CD4-positive, alpha-beta T cell treated with Interferon alpha-2 for 1 hour (primary cell): Measurements from ENCODE around the gene IGFBP7.

Experiments used
- DNase-seq, 2 donors: peaks; one replicate each; pipeline ENCODE4 v3.0.0-alpha.2; 2020 to 2022

Gene IGFBP7

DNA sequence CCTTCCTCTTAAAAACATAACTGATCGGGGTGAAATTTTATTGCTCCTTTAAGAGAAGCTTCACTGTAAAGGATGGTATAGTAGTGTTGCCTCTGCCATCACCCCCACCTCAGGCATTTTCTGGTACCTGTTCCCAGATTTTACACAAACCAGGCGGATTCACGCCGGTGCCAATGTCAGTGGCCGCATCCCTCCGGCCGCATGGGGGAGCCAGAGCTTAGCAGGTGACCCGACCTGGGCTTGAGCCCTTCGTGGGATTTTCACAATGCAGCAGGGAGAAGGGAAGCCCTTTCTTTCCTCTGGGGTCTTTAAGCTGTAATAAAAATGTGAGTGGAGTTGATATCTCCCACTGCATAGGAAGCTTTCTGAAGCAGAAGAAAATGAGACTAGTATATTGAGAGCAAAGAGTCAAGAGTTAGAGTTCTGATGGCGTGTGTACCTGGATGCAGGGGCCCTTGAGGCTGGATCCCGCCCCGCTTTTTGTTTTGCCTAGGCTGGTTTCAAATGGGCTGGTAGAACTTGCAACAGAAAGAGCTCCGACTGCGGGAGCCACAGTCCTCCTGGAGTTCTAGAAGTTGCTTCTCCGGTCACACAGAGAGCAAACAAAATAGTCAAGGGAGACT, 72.1 kb downstream of the IGFBP7 start:
- DNase-seq, result no peak

DNA sequence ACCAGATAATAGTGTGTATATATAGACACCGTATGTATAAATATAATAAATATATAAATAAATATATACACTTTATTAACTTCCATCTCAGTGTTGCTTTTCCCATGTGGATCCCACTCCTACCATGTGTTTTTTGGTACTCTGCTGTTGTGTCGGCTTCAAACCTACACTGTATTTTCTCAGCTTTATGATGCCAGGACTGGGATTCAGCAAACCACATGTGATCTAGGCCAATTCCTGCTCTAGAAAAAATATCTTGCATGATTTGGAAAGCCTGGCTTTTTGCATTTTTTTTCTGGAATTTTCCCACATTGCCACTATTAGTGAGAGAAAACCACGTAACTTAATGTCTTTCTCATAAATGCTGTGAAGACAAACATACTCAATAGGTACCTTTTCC, 75.7 kb downstream of the IGFBP7 start:
- no peak for DNase-seq

DNA sequence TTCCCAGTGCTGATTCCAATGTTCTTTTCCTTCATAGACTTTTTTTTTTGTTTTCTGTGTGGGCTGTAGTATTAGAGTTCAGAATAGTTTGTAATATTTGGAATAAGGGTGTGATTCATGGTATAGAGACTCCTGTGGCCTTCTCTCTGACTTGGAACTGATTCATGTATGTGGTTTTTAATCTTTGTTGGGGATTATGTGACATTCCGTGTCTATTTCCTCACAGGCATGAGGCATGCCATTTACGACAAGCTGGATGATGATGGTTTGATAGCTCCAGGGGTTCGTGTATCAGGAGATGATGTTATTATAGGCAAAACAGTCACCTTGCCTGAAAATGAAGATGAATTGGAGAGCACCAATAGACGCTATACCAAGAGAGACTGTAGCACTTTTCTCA, 87.1 kb downstream of the IGFBP7 start:
- no peak for DNase-seq

DNA sequence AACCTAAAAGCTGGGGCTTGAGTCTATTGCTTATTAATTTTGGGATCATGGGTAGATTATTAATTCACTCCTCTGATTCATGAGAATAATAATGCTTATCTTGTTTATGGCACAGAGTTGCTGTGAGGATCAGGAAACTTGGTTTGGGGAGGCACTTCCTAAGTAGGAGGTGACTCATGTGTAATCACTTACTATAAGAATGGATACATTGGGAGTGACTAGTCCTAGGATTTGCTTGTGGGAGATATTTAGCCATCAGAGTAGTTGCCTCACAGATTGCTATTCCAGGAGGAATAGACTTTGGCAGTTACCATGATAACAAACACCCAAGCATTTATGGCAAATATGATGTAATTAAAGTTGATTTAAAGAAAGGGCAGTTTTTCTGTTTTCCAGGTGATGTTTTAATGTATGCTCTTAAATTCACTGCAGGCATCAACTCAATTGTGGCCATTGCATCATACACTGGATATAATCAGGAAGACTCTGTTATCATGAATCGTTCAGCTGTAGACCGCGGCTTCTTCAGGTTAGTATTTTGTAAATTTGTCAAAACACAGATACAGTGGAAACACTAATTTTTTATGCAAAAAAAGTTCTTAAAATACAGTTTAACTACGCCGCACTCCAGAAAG, 89.6 kb downstream of the IGFBP7 start:
- DNase-seq, result no peak

DNA sequence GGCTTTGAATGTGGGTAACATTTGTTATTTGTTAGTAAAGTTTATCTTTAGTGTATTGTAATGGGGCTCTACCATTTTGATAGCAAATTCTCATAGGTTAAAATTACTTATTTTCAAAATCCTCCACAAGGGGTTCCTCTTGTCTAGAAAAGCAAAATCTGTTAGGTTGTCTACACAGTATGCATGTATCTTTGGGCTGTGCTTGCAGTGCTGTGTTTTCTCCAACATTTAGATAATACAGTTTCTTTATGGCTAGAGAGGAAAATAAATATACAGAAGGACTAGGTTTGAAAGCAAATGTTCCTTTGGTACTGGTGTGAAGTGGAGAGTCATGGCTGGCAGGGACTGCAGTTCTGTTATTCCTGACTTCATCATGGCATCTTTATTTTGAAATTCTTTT, 91.2 kb downstream of the IGFBP7 start:
- DNase-seq, result no peak

DNA sequence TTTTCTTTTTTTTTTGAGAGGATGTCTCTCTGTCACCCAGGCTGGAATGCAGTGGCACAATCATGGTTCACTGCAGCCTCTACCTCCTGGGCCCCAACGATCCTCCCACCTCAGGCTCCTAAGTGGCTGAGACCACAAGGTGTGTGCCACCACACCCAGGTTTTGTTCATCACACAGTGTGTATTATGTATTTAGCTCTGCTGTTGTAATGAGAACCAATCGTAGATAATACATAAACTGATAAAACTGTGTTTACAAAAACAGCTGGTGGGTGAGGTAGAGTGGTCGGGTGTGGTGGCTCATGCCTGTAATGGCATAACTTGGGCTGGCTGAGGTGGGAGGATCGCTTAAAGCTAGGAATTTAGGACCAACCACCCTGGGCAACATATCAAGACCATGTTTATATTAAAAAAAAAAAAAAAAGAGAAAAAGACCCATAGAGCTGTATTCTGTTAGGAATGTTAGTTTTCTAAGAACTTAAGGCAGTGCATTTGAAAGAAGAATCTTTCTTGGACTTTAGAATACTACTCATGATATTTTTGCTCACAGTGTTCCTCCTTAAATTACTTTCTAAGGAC, 96.6 kb downstream of the IGFBP7 start:
- DNase-seq, result no peak

DNA sequence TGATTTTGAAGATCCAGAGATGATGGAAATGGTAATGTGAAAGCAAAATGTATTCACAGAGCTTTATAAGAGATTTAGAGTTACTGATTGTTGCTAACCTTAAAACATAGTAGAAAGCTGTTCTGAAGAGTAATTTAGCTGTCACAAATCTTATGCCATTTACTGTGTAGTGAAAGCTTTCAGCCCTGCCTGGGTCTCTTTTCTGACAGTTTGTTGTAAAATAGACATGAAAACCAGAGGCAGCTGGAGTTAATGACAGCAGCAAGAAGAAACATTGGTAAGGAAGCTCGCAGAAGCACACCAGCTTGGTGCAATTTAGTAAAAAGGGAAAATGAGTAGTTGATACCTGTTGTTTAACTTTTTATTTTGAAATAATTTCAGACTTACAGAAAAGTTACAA, 110.4 kb downstream of the IGFBP7 start:
- no peak for DNase-seq

DNA sequence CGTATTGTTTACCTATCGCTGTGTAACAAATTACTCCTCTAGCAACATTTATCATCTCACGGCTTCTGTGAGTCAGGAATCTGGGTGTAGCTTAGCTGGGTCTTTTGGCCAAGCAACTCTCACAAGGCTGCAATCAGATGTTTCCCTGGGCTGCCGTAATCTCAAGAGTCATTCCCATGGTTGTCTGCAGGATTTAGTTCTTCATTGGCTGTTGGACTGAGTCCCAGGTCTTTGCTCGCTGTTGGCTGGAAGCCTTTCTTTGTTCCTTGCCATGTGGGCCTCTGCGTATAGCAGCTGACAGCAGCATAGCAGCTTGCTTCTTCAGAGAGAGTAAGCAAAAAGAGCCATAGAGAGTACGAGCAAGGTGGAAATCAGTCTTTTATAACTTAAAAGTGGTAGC, 114.7 kb downstream of the IGFBP7 start:
- DNase-seq, result no peak

DNA sequence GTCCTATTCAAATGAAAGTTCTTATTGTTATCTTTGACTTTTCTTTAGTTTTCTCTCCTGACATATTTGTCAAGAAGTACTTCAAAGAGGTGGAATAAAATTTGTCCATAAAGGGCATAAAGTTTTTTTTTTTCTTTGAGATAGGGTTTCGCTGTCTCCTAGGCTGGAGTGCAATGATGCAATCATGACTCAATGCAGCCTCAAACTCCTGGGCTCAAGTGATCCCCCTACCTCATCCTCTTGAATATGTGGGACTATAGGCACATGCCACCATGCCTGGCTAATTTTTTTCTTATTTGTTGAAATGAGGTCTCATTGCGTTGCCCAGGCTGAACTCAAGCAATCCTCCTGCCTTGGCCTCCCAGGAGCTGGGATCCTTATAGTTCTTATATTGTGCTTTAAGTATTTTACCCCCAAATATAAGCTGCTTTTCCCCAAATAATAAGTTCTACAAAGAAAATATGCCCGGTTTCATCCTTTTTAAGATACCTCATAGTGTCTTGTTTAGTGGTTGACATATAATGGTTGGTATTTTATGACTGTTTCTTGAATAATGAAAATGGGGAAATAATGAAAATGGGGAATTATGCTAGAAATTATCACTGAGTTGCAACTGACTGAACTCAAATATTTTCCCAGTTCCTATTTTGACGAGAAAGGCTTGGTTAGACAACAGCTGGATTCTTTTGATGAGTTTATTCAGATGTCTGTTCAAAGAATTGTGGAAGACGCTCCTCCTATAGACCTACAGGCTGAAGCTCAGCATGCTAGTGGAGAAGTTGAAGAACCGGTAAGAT, 119.9 kb downstream of the IGFBP7 start:
- DNase-seq, result no peak

DNA sequence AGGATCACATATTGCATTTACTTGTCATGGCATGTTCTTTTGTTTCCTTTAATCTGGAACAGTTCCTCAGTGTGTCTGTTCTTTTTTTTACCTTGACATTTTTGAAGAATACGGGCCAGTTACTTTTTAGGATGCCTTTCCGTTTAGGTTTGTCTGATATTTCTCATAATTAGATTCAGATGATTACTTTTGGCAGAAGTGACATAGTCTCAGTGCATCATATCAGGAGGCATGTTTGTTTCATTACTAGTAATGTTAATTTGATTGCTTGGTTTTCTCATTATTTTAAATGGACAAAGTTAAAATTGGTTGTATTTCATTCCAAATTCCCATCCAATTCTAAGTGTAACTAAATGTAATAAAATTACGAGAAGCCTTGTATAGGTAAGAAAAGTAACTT, 123.2 kb downstream of the IGFBP7 start:
- DNase-seq, result no peak

DNA sequence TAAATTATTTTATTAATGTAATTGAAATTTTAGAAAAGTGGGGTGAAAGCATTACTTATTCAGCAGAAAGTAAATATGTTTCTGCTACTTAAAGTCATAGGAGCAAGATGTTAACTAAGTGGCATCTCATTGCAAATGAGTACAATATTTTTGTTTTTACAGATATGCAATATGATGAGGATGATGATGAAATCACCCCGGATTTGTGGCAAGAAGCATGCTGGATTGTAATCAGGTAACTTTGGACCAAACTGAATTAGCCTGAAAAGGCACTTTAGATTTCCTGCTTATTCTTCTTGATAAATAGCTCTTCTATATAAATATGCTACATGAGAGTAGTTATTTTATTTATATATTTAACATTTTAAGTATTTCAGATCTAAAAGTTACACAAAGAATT, 124.0 kb downstream of the IGFBP7 start:
- DNase-seq, result no peak

DNA sequence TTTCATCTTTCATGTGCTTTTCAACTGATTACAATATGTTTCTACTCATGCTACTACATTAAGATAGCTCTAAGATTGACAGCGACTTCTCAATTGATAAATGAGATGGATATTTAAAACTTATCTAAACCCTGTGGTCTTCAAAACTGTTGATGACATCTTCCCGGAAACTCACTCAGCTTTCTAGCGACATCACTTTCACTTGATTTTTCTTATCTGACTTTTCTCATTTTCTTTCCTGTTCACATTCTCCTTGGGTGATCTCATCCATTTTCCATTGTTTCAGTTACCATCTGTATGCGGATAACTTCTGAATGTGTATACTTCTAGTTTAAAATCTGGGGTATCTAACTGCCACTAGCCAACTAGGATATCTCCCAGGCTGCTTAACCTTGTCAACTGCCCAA, 128.4 kb downstream of the IGFBP7 start:
- DNase-seq, result peak in 1 of 2 donors; percentile 38
